ENCODE measurements around the gene TENM4. TPM values are rescaled to one million over a fixed set of nuclear protein-coding genes. Genes with fewer than 3 reads are reported as not detected.

Gene TENM4
- total RNA-seq, 1 donor from 2014 or later = 50.7 TPM

DNA sequence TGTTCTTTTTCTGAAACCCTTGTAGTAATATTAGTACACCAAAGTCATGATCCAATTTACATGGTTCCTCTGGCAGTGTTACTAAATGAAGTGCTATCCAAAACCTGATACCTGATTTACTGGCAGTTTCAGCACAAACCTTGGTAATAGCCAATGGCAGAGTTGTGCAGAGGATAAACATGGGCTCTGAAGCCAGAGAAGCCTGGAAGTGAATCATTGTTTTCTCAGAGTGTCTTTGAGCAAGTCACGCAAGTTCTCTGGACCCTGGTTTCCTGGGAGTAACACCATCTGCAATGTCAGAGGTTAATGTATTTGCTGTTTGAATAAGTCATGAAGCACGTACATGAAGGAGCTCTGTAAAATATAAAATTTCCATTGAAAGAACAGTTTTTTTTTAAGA lies 643.9 kb downstream of the TENM4 start:
- H3K9me3 Mint-ChIP-seq (ENCODE audit: unreplicated experiment) = peaks cover 7% of the 10 kb centered on the region
- TF ChIP-seq, protein P1, sequence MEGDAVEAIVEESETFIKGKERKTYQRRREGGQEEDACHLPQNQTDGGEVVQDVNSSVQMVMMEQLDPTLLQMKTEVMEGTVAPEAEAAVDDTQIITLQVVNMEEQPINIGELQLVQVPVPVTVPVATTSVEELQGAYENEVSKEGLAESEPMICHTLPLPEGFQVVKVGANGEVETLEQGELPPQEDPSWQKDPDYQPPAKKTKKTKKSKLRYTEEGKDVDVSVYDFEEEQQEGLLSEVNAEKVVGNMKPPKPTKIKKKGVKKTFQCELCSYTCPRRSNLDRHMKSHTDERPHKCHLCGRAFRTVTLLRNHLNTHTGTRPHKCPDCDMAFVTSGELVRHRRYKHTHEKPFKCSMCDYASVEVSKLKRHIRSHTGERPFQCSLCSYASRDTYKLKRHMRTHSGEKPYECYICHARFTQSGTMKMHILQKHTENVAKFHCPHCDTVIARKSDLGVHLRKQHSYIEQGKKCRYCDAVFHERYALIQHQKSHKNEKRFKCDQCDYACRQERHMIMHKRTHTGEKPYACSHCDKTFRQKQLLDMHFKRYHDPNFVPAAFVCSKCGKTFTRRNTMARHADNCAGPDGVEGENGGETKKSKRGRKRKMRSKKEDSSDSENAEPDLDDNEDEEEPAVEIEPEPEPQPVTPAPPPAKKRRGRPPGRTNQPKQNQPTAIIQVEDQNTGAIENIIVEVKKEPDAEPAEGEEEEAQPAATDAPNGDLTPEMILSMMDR (IDR thresholded peaks at IDR 0.05; ENCODE audit: partially characterized antibody, unreplicated experiment) = no peak
- no peak for DNase-seq
- H3K4me1 Mint-ChIP-seq (ENCODE audit: low read depth, unreplicated experiment) = peaks cover 37% of the 10 kb centered on the region
- H3K36me3 Mint-ChIP-seq (ENCODE audit: unreplicated experiment) = peaks cover 16% of the 10 kb centered on the region
- peak overlapping the region; percentile 1 for H3K27ac Mint-ChIP-seq (ENCODE audit: unreplicated experiment)
- H3K4me3 Mint-ChIP-seq (ENCODE audit: unreplicated experiment) = no peak overlapping the region
- peaks cover 2% of the 10 kb centered on the region for H3K27me3 Mint-ChIP-seq (ENCODE audit: unreplicated experiment)

DNA sequence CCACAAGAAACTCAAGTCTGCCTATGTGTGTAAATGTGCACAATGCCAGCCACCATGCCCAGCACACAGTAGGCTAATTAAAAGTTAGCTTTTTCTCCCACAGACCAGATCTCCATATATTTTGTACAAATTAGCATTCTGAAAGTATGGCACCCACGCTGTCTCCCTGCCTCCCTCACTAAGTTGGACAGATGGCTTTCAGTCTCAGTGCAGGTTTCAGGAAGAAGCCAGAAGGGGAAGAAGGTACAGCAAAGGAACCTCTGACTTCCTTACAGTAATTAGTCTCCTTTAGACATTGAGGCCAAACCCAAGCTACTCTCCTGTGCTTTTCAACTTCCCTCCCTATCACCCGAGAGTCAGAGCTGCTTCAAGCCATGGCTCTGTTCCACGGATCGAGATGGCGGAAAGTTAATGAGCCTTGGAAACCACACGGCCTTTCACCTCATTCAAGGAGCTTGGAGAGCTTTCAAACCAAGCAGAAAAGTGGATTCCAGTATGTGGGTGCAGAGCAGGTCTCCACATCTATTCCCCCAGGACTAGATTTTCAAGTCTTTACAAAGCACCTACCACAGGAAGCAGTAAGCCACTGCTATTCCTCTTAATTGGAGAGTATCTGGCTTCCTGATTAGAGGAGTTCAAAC lies 645.1 kb downstream of the TENM4 start:
- Mint-ChIP-seq H3K36me3 (ENCODE audit: unreplicated experiment) (peaks cover 16% of the 10 kb centered on the region), H3K4me3 (ENCODE audit: unreplicated experiment) (no peak overlapping the region), H3K27ac (ENCODE audit: unreplicated experiment) (no peak overlapping the region), H3K4me1 (ENCODE audit: low read depth, unreplicated experiment) (peaks cover 35% of the 10 kb centered on the region), H3K27me3 (ENCODE audit: unreplicated experiment) (peaks cover 2% of the 10 kb centered on the region), H3K9me3 (ENCODE audit: unreplicated experiment) (peaks cover 7% of the 10 kb centered on the region)
- TF ChIP-seq, protein P1 (IDR thresholded peaks at IDR 0.05; ENCODE audit: partially characterized antibody, unreplicated experiment) = no peak
- DNase-seq = no peak

DNA sequence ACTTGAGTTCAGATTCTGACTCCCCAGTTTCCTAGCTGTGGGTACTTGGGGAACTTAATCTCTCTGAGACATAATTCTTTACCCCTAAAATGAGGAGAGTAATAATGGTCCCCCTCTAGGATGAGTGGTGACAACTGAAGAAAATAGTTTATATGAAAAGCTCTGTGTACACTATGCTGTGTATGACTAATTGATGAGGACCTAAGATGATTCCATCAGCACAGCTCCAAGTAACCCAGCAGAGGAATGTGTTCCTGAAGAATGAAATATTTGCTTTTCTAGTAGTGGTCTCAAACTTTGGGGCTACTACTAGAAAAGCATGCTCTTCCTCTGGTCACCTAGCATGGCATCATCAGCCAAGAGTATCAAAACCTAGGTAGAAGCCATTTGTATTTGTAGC lies 648.9 kb downstream of the TENM4 start:
- Mint-ChIP-seq H3K4me3 (ENCODE audit: unreplicated experiment) (no peak overlapping the region), H3K27me3 (ENCODE audit: unreplicated experiment) (no peaks in the 10 kb centered on the region), H3K36me3 (ENCODE audit: unreplicated experiment) (peaks cover 16% of the 10 kb centered on the region), H3K9me3 (ENCODE audit: unreplicated experiment) (peaks cover 10% of the 10 kb centered on the region), H3K4me1 (ENCODE audit: low read depth, unreplicated experiment) (peaks cover 20% of the 10 kb centered on the region), H3K27ac (ENCODE audit: unreplicated experiment) (no peak overlapping the region)
- TF ChIP-seq, protein P1 (IDR thresholded peaks at IDR 0.05; ENCODE audit: partially characterized antibody, unreplicated experiment) = no peak
- DNase-seq = no peak

DNA sequence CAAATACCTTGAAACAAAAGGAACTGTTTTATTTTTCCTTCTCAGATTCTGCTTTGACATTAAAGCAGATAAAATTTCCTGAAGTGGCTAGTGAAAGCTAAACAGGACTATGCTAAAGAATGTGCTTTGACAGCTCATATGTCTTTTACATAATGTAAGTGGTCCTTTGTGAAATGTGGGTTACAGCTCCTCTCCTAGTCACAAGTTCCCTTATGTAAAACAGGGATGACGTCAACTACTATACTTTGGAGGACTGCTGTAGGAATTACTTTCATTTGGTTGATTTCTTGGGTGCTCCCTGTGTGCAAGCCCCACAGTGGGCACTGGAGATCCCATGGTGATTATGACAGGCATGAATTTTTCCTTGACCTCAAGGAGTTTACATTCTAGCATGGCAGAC lies 649.6 kb downstream of the TENM4 start:
- H3K27me3 Mint-ChIP-seq (ENCODE audit: unreplicated experiment) = peaks cover 1% of the 10 kb centered on the region
- no peak overlapping the region for H3K4me3 Mint-ChIP-seq (ENCODE audit: unreplicated experiment)
- peaks cover 13% of the 10 kb centered on the region for H3K4me1 Mint-ChIP-seq (ENCODE audit: low read depth, unreplicated experiment)
- no peak overlapping the region for H3K27ac Mint-ChIP-seq (ENCODE audit: unreplicated experiment)
- H3K9me3 Mint-ChIP-seq (ENCODE audit: unreplicated experiment) = peaks cover 7% of the 10 kb centered on the region
- TF ChIP-seq, protein P1 (IDR thresholded peaks at IDR 0.05; ENCODE audit: partially characterized antibody, unreplicated experiment) = no peak
- DNase-seq = no peak
- H3K36me3 Mint-ChIP-seq (ENCODE audit: unreplicated experiment) = peaks cover 11% of the 10 kb centered on the region

DNA sequence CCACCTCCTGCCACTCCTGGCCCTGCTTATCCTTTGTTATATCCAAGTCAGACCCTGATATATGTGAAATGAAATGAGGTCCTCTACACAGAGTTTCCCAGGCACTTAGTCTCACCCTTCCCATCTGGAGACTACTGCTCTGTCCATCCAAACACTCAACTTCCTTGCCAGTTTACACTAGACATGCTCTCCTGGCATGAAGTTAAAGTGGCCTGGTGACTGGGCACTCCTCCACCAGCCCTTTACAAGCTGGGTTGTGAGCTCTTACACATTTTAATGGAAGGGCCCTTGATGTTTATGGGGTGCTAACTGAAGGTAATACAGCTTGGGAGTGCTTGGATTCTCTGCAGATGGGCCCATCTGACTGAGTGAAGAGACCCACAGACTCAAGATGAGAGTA lies 650.0 kb downstream of the TENM4 start:
- peaks cover 1% of the 10 kb centered on the region for H3K27me3 Mint-ChIP-seq (ENCODE audit: unreplicated experiment)
- TF ChIP-seq, protein P1 (IDR thresholded peaks at IDR 0.05; ENCODE audit: partially characterized antibody, unreplicated experiment) = no peak
- H3K9me3 Mint-ChIP-seq (ENCODE audit: unreplicated experiment) = peaks cover 7% of the 10 kb centered on the region
- H3K4me3 Mint-ChIP-seq (ENCODE audit: unreplicated experiment) = no peak overlapping the region
- no peak overlapping the region for H3K27ac Mint-ChIP-seq (ENCODE audit: unreplicated experiment)
- DNase-seq = no peak
- H3K4me1 Mint-ChIP-seq (ENCODE audit: low read depth, unreplicated experiment) = peaks cover 16% of the 10 kb centered on the region
- H3K36me3 Mint-ChIP-seq (ENCODE audit: unreplicated experiment) = peaks cover 11% of the 10 kb centered on the region
